Measurements from ENCODE around the gene GREB1L.

The GREB1L gene

DNA sequence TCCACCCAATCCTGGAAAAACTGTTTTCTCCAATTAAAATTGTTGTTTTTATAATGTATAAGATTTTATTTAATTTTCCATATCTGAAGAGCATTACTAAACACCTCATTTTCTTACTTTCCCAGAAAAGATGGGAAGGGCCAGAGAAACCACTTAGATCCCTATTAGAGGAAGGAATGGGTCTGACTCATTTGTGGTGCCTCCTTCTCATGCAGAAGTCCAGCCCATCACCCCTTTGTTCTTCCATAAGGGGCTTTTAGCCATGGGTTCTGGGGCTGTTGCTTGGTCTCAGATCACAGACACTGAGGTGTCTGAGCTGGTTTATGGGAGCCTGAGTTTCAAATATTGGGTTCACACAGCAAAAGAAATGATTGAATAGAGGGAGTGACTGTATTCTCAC lies 206.3 kb downstream of the GREB1L start:
- Histone ChIP-seq H3K27ac (ENCODE audit: low read depth, low read length) (no peak overlapping the region), H3K9me3 (ENCODE audit: control insufficient read depth, insufficient read depth, low read length) (no peaks in the 10 kb centered on the region), H3K4me1 (ENCODE audit: control insufficient read depth, insufficient read depth, low read length) (no peaks in the 10 kb centered on the region), H3K27me3 (ENCODE audit: control insufficient read depth, insufficient read depth, low read length) (no peaks in the 10 kb centered on the region), H3K36me3 (ENCODE audit: control insufficient read depth, insufficient read depth, low read length) (no peaks in the 10 kb centered on the region), H3K4me3 (ENCODE audit: low read depth, low read length) (no peak overlapping the region), H3K9ac (ENCODE audit: low read depth, low read length) (no peak overlapping the region)

DNA sequence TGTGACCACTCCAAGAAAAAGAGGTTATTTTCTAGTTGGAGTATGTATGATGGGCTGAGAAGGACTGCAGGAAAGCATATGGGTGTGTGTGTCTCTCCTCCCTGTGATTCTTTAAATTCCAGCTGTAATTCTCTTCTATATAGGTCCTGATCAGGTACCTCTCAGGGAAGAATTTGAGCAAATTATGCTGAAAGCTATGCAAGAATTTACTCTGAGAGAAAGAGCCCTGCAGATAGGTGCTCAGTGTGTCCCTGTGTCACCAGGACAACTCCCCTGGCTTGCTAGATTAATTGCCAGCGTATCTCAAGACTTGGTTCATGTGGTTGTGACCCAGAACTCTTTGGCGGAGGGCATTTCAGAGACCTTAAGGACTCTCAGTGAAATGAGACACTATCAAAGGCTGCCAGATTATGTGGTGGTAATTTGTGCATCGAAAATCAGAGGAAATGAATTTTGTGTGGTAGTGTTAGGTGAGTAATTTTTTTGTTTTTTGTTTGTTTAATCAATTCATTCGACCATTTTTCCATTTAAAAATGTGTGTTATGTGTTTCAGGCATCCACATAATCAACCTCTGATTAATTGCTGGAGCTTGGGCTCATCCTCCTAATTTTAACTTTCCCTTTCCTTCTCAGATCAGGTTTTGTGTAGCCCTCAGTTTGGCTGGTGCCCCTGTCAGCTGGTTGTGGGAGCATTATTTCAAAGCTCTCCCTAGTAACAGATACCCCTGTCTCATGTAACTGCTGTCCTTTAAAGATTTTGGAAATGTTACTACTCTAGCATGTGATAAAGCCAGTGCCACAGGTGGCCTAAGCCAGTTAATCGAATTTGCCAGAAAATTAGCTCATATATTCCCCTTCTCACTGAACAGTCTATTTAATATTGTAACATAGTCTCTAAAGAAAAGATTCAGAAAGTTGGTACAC lies 207.6 kb downstream of the GREB1L start:
- Histone ChIP-seq H3K27ac (ENCODE audit: low read depth, low read length) (no peak overlapping the region), H3K4me3 (ENCODE audit: low read depth, low read length) (no peak overlapping the region), H3K9ac (ENCODE audit: low read depth, low read length) (no peak overlapping the region)

DNA sequence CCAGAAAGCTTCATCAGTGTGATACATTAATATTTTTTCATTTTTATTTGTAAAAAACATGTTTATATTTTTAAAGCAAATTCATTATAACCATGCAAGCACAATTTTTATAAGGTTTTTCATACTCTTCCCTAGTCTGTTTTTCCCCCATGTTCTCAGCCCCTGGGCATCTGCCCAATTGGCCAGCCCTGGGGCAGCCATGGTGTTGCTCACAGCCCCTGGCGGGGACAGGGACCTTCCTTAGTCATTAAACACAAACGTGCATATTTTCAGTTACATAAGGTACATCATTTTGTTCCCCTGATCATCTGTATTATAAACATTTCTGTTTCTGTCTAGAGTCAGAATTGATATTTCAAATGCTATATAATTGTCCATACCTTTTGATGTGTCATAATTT lies 208.5 kb downstream of the GREB1L start:
- Histone ChIP-seq H3K9me3 (ENCODE audit: control insufficient read depth, insufficient read depth, low read length) (no peaks in the 10 kb centered on the region), H3K27ac (ENCODE audit: low read depth, low read length) (no peak overlapping the region), H3K9ac (ENCODE audit: low read depth, low read length) (no peak overlapping the region), H3K4me3 (ENCODE audit: low read depth, low read length) (no peak overlapping the region), H3K4me1 (ENCODE audit: control insufficient read depth, insufficient read depth, low read length) (no peaks in the 10 kb centered on the region), H3K36me3 (ENCODE audit: control insufficient read depth, insufficient read depth, low read length) (no peaks in the 10 kb centered on the region), H3K27me3 (ENCODE audit: control insufficient read depth, insufficient read depth, low read length) (no peaks in the 10 kb centered on the region)

More for the DNA sequence above, 207.6 kb downstream of the GREB1L start:
- H3K36me3 ChIP-seq (ENCODE audit: control insufficient read depth, insufficient read depth, low read length): no peaks in the 10 kb centered on the region
- H3K27me3 ChIP-seq (ENCODE audit: control insufficient read depth, insufficient read depth, low read length): no peaks in the 10 kb centered on the region
- no peaks in the 10 kb centered on the region for H3K9me3 ChIP-seq (ENCODE audit: control insufficient read depth, insufficient read depth, low read length)
- H3K4me1 ChIP-seq (ENCODE audit: control insufficient read depth, insufficient read depth, low read length): no peaks in the 10 kb centered on the region

DNA sequence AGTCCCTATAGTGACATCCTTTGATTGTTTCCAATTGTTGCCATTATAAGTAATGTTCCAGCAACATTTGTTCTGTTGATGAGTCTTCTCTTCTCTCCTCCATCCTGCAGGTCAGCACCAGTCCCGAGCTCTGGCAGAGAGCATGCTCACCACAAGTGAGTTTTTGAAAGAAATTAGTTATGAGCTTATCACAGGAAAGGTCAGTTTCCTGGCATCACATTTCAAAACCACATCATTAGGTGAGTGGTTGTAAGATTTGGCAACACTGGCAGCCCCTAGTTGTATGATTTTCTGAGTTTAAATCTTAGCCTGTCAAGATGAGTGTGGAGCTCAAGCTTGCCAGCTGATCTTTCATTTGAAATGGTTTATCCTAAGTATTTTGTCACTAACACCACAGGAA lies 208.9 kb downstream of the GREB1L start:
- Histone ChIP-seq H3K27me3 (ENCODE audit: control insufficient read depth, insufficient read depth, low read length) (no peaks in the 10 kb centered on the region), H3K9me3 (ENCODE audit: control insufficient read depth, insufficient read depth, low read length) (no peaks in the 10 kb centered on the region), H3K36me3 (ENCODE audit: control insufficient read depth, insufficient read depth, low read length) (no peaks in the 10 kb centered on the region), H3K9ac (ENCODE audit: low read depth, low read length) (no peak overlapping the region), H3K27ac (ENCODE audit: low read depth, low read length) (no peak overlapping the region), H3K4me3 (ENCODE audit: low read depth, low read length) (no peak overlapping the region), H3K4me1 (ENCODE audit: control insufficient read depth, insufficient read depth, low read length) (no peaks in the 10 kb centered on the region)

DNA sequence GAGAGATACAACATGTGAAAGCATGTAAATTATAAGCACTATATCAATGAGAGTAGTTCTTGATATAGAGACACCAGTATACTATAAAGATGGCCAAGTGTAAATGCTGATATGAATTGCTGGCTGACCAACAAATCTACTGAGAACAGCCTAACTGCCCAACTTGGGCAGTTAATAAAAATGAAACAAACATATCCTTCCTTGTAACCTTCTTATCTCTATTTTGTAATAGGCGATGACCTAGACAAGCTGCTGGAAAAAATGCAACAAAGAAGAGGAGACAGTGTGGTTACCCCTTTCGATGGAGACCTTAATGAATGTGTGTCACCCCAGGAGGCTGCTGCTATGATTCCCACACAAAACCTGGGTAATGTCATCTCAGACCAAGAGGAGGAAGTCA lies 209.8 kb downstream of the GREB1L start:
- no peak overlapping the region for H3K27ac ChIP-seq (ENCODE audit: low read depth, low read length)
- no peaks in the 10 kb centered on the region for H3K36me3 ChIP-seq (ENCODE audit: control insufficient read depth, insufficient read depth, low read length)
- H3K27me3 ChIP-seq (ENCODE audit: control insufficient read depth, insufficient read depth, low read length): no peaks in the 10 kb centered on the region
- H3K9ac ChIP-seq (ENCODE audit: low read depth, low read length): no peak overlapping the region
- no peaks in the 10 kb centered on the region for H3K9me3 ChIP-seq (ENCODE audit: control insufficient read depth, insufficient read depth, low read length)
- H3K4me1 ChIP-seq (ENCODE audit: control insufficient read depth, insufficient read depth, low read length): no peaks in the 10 kb centered on the region
- no peak overlapping the region for H3K4me3 ChIP-seq (ENCODE audit: low read depth, low read length)

DNA sequence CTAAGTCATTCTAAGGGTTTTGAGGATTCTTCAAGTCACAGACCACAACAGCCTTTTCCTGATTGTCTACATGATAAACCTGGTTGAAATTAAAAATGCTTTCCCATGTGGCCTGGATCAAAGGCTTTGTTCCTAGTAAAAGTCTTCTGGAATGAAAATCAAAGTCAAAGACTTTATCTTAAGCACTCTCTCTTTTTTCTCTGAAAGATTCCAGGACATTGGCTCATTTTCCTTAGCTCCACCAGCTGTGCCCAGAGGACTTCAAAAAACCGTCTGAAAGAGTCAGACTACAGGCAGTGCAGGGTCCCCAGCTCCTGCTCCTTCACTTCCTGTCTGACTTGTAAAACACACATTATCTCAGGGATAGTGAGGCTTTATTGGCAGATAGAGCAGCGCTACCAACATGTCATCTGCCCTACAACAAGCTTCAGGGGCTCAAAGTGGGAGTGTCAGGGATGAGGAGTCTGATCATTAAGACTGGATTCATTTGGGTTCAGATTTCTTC lies 210.3 kb downstream of the GREB1L start:
- no peak overlapping the region for H3K9ac ChIP-seq (ENCODE audit: low read depth, low read length)

DNA sequence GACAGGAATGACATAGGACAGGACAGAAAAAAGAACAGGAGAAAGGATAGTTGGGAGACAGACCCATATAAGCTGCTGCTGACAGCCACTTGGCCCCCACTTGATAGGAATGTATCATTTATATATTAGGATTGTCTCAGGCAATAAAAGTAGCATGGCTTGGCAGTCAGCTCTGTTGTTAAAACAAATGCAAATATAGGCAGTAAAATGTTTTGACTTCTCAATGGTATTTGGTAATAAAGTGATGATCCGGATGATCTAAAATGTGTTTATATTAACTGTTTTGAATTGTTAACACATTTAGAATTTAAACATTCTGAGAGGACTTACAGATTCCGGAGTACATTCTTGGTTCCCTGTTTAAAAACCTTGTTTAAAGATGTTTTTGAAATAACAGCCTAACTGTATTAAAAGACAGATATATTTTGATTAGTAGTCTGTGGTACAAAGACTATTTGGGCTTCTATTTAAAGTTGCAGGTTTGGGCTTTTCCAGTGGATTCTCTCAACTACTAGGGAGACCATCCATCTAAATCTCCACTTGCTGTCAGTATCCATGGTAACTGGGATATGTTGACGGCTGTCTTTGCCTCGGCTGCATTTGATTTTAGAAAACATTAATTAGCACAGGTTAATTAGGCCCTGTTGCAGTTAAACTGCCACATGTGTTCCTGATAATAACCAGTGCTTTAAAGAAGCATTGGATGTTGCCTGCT lies 210.9 kb downstream of the GREB1L start:
- no peaks in the 10 kb centered on the region for H3K4me1 ChIP-seq (ENCODE audit: control insufficient read depth, insufficient read depth, low read length)
- H3K9me3 ChIP-seq (ENCODE audit: control insufficient read depth, insufficient read depth, low read length): no peaks in the 10 kb centered on the region
- H3K4me3 ChIP-seq (ENCODE audit: low read depth, low read length): no peak overlapping the region
- no peaks in the 10 kb centered on the region for H3K36me3 ChIP-seq (ENCODE audit: control insufficient read depth, insufficient read depth, low read length)
- H3K9ac ChIP-seq (ENCODE audit: low read depth, low read length): no peak overlapping the region
- no peak overlapping the region for H3K27ac ChIP-seq (ENCODE audit: low read depth, low read length)
- no peaks in the 10 kb centered on the region for H3K27me3 ChIP-seq (ENCODE audit: control insufficient read depth, insufficient read depth, low read length)

More for the DNA sequence above, 210.3 kb downstream of the GREB1L start:
- Histone ChIP-seq H3K4me3 (ENCODE audit: low read depth, low read length) (no peak overlapping the region), H3K27ac (ENCODE audit: low read depth, low read length) (no peak overlapping the region), H3K36me3 (ENCODE audit: control insufficient read depth, insufficient read depth, low read length) (no peaks in the 10 kb centered on the region), H3K27me3 (ENCODE audit: control insufficient read depth, insufficient read depth, low read length) (no peaks in the 10 kb centered on the region), H3K4me1 (ENCODE audit: control insufficient read depth, insufficient read depth, low read length) (no peaks in the 10 kb centered on the region), H3K9me3 (ENCODE audit: control insufficient read depth, insufficient read depth, low read length) (no peaks in the 10 kb centered on the region)

DNA sequence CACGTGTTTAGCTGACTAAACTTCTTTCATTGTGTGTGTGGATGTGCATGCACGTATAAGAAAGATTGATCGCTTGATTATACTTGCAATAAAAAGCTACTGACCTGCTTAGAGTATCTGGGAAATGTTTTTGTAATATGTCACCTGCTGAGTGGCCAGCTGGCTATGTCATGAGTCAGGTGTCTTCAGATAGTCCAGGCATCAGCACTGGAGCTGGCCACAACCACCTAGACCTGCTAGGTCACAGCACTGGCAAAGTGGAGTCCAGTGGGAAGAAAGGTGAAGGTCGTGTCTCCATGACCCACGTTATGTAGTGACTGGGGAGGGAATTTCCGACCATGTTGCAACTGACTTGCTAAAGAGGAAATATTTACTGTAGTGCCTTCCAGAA lies 211.5 kb downstream of the GREB1L start:
- Histone ChIP-seq H3K4me1 (ENCODE audit: control insufficient read depth, insufficient read depth, low read length) (no peaks in the 10 kb centered on the region), H3K4me3 (ENCODE audit: low read depth, low read length) (no peak overlapping the region), H3K27ac (ENCODE audit: low read depth, low read length) (no peak overlapping the region)

DNA sequence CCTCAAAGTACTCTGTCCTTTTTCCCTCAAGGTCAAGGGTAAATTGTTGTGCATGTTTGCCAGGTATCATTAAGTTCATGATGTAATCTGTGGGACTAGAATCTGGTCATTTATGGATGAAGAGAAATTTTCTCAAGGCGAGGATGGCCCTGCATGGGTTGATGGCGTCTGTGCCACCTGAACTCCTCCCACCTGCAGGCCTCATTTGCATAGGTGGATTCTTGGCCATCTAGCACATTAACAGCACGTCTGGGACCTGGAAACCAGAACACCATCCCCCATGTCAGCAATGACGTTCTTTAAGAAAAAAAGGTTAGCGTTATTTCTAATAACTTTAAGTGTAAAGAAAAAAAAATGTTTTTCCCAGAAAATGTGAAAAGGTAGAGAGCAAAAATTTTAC lies 212.7 kb downstream of the GREB1L start:
- H3K36me3 ChIP-seq (ENCODE audit: control insufficient read depth, insufficient read depth, low read length): no peaks in the 10 kb centered on the region
- no peaks in the 10 kb centered on the region for H3K4me1 ChIP-seq (ENCODE audit: control insufficient read depth, insufficient read depth, low read length)
- no peaks in the 10 kb centered on the region for H3K9me3 ChIP-seq (ENCODE audit: control insufficient read depth, insufficient read depth, low read length)
- no peak overlapping the region for H3K27ac ChIP-seq (ENCODE audit: low read depth, low read length)
- H3K4me3 ChIP-seq (ENCODE audit: low read depth, low read length): no peak overlapping the region
- H3K27me3 ChIP-seq (ENCODE audit: control insufficient read depth, insufficient read depth, low read length): no peaks in the 10 kb centered on the region
- no peak overlapping the region for H3K9ac ChIP-seq (ENCODE audit: low read depth, low read length)

More for the DNA sequence above, 211.5 kb downstream of the GREB1L start:
- Histone ChIP-seq H3K36me3 (ENCODE audit: control insufficient read depth, insufficient read depth, low read length) (no peaks in the 10 kb centered on the region), H3K9ac (ENCODE audit: low read depth, low read length) (no peak overlapping the region), H3K9me3 (ENCODE audit: control insufficient read depth, insufficient read depth, low read length) (no peaks in the 10 kb centered on the region), H3K27me3 (ENCODE audit: control insufficient read depth, insufficient read depth, low read length) (no peaks in the 10 kb centered on the region)

DNA sequence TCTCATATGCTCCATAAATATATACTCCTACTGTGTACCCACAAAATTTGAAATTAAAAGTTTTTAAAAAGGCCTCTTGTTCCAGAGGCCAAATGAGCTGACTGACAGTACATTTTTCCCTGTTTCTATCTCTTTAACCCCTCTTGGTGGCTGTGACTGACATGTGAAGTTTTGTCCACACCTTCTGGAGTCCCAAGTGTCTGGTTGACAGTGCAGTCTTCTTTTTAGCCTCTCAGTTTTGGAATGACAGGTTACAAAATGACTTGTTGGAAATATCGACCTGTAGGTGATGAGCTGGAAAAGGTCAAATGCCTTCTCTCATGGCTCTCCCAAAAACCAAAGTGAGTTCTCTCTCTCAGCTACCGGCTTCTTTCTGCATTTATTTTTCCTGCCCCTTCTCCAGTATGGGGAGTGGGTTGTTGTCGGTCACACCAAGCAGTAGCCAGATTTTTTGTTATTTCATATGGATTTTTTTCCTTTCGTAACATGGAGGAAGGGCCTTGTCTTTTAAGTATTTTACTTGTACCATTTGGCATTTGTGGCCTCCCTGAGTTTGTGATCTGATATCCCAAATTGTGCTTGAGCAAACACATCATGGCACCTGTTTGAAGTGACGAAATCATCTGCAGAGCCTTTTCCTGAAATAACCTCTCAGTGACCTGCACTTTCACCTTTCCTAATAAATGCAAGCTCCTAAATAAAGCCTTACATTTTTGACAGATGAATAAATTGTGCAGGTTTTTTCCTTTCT lies 214.6 kb downstream of the GREB1L start:
- Histone ChIP-seq H3K27ac (ENCODE audit: low read depth, low read length) (no peak overlapping the region), H3K36me3 (ENCODE audit: control insufficient read depth, insufficient read depth, low read length) (no peaks in the 10 kb centered on the region), H3K9me3 (ENCODE audit: control insufficient read depth, insufficient read depth, low read length) (no peaks in the 10 kb centered on the region), H3K4me3 (ENCODE audit: low read depth, low read length) (no peak overlapping the region), H3K27me3 (ENCODE audit: control insufficient read depth, insufficient read depth, low read length) (no peaks in the 10 kb centered on the region), H3K9ac (ENCODE audit: low read depth, low read length) (no peak overlapping the region), H3K4me1 (ENCODE audit: control insufficient read depth, insufficient read depth, low read length) (no peaks in the 10 kb centered on the region)
